Peyer's patch (tissue), 4 donors: ENCODE measurements around the gene GLUL. TPM values are rescaled to one million over a fixed set of nuclear protein-coding genes. Genes with fewer than 3 reads are reported as not detected.

Experiments
- DNase-seq, 3 donors: peaks; one replicate each; pipeline ENCODE4 v3.0.0-alpha.2; 2017 to 2019
- H3K27ac ChIP-seq, 4 donors: fragments of 200-600 bp; sonication (generic); one replicate each; pipeline ENCODE4 v1.5.1; 2016 to 2019
- H3K27me3 ChIP-seq, 2 donors: fragments of 200-600 bp; sonication (generic); one replicate each; pipeline ENCODE4 v1.5.1; 2019
- H3K36me3 ChIP-seq, 3 donors: fragments of 200-600 bp; sonication (generic); one replicate each; pipeline ENCODE4 v1.5.1; 2016 to 2019
- H3K4me1 ChIP-seq, 4 donors: fragments of 200-600 bp; sonication (generic); one replicate each; pipeline ENCODE4 v1.5.1; 2016 to 2019
- H3K4me3 ChIP-seq, 4 donors: fragments of 200-600 bp; sonication (generic); 1 replicate in 3 of 4; 2 replicates in 1 of 4; pipeline ENCODE4 v1.5.1; 2016 to 2019; ENCODE audit warnings: mild to moderate bottlenecking in 1 of 4
- H3K9me3 ChIP-seq, 4 donors: fragments of 200-600 bp; sonication (generic); one replicate each; pipeline ENCODE4 v1.5.1; 2016 to 2019; ENCODE audit warnings: mild to moderate bottlenecking in 1 of 4
- POLR2A ChIP-seq, 2 donors: fragments of 450-650 bp; IDR thresholded peaks; one replicate each; pipeline ENCODE4 v1.5.1; 2017; ENCODE audit warnings: antibody characterized with exemption in 2 of 2, mild to moderate bottlenecking in 2 of 2, moderate library complexity in 2 of 2
- total RNA-seq, 4 donors: library from RNA; depleted of rRNA; stranded (reverse); fragments of >200 nt; gene quantifications; one replicate each; pipeline ENCODE4 v1.1.0, GENCODE V29; 2016
- TF ChIP-seq, protein P1 (sequence below), 6 experiments: fragments of 450-650 bp in 4 of 6; fragments of 200-600 bp in 2 of 6; sonication (generic) in 1 of 6; IDR thresholded peaks; one replicate each; pipeline ENCODE4 v1.5.1; 2017 to 2019; ENCODE audit warnings: antibody characterized with exemption in 6 of 6, mild to moderate bottlenecking in 3 of 6, moderate library complexity in 1 of 6

The GLUL gene
- total RNA-seq, 4 donors from 2014 or later, result 148 to 864 (median 443) TPM

DNA sequence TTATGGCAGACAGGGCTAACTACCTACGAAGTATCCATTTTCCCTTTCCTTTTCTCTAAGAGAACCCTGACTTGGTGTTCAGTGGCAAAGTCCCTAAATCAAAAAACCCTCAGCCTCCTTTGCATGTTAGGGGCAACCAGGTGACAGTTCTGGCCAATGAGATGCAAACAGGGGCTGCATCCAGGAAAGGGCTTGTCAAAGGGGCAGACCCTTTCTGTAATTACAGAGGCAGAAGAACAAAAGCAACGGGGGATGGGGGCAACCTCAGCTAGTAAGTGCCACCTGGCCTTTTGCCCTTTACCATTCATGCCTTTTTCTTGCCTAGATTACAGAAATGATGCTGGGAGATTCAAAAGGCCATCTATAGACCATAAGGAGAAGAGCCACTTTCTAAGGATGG is 34.4 kb downstream of the GLUL start:
- H3K27me3 ChIP-seq, result no peaks in the 10 kb centered on the region
- no peak overlapping the region for H3K4me3 ChIP-seq
- DNase-seq, result no peak
- H3K4me1 ChIP-seq, result no peaks in the 10 kb centered on the region
- no peaks in the 10 kb centered on the region for H3K36me3 ChIP-seq
- no peak for TF ChIP-seq POLR2A (IDR thresholded peaks at IDR 0.05)
- TF ChIP-seq, protein P1, sequence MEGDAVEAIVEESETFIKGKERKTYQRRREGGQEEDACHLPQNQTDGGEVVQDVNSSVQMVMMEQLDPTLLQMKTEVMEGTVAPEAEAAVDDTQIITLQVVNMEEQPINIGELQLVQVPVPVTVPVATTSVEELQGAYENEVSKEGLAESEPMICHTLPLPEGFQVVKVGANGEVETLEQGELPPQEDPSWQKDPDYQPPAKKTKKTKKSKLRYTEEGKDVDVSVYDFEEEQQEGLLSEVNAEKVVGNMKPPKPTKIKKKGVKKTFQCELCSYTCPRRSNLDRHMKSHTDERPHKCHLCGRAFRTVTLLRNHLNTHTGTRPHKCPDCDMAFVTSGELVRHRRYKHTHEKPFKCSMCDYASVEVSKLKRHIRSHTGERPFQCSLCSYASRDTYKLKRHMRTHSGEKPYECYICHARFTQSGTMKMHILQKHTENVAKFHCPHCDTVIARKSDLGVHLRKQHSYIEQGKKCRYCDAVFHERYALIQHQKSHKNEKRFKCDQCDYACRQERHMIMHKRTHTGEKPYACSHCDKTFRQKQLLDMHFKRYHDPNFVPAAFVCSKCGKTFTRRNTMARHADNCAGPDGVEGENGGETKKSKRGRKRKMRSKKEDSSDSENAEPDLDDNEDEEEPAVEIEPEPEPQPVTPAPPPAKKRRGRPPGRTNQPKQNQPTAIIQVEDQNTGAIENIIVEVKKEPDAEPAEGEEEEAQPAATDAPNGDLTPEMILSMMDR (IDR thresholded peaks at IDR 0.05), result no peak
- no peak overlapping the region for H3K27ac ChIP-seq
- H3K9me3 ChIP-seq, result no peaks in the 10 kb centered on the region

- H3K4me3 ChIP-seq, result no peak overlapping the region
- TF ChIP-seq, protein P1 (IDR thresholded peaks at IDR 0.05), result no peak
- no peak for TF ChIP-seq POLR2A (IDR thresholded peaks at IDR 0.05)
- DNase-seq, result no peak
- no peak overlapping the region for H3K27ac ChIP-seq
- H3K4me1 ChIP-seq, result no peaks in the 10 kb centered on the region
- H3K36me3 ChIP-seq, result no peaks in the 10 kb centered on the region
- no peaks in the 10 kb centered on the region for H3K27me3 ChIP-seq
- no peaks in the 10 kb centered on the region for H3K9me3 ChIP-seq
Measured at GRCh38 chr1:182355723-182356098, 35.9 kb downstream of the GLUL start.

- H3K27me3 ChIP-seq, result no peaks in the 10 kb centered on the region
- H3K4me3 ChIP-seq, result no peak overlapping the region
- DNase-seq, result no peak
- no peak for TF ChIP-seq POLR2A (IDR thresholded peaks at IDR 0.05)
- peak overlapping the region in 2 of 4 donors; percentile 14 to 69 for H3K27ac ChIP-seq
- H3K9me3 ChIP-seq, result no peaks in the 10 kb centered on the region
- H3K36me3 ChIP-seq, result no peaks in the 10 kb centered on the region
- no peaks in the 10 kb centered on the region for H3K4me1 ChIP-seq
Measured at GRCh38 chr1:182351790-182352364, 39.7 kb downstream of the GLUL start.

DNA sequence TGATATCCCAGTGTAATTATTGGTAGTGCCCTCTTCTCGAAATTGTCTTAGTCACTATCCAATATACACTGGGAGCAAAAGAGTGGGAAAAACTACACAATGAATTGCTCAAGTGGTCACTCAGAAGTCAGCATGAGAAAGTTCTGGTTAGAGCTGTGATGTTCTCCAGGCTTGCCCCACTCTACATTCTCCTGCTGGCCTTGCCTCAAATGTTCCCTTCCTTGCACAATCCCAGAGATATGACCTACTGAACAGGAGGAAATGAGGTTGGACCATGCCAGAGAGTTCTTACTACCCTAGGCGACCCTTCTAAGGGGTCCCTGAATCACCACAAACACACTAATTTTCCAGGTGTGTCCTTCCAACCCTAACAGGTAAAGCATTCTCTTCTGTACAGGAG is 40.8 kb downstream of the GLUL start:
- no peak overlapping the region for H3K4me3 ChIP-seq
- DNase-seq, result peak in 1 of 3 donors; percentile 53
- no peaks in the 10 kb centered on the region for H3K9me3 ChIP-seq
- H3K4me1 ChIP-seq, result no peaks in the 10 kb centered on the region
- H3K27me3 ChIP-seq, result no peaks in the 10 kb centered on the region
- peak overlapping the region in 1 of 4 donors; percentile 69 for H3K27ac ChIP-seq
- H3K36me3 ChIP-seq, result no peaks in the 10 kb centered on the region
- TF ChIP-seq, protein P1 (IDR thresholded peaks at IDR 0.05), result no peak
- no peak for TF ChIP-seq POLR2A (IDR thresholded peaks at IDR 0.05)

GRCh38 chr1:182348961-182349747 is 42.4 kb downstream of the GLUL start:
- no peak overlapping the region for H3K4me3 ChIP-seq
- no peaks in the 10 kb centered on the region for H3K4me1 ChIP-seq
- no peak for DNase-seq
- no peaks in the 10 kb centered on the region for H3K9me3 ChIP-seq
- no peaks in the 10 kb centered on the region for H3K36me3 ChIP-seq
- no peak for TF ChIP-seq POLR2A (IDR thresholded peaks at IDR 0.05)
- TF ChIP-seq, protein P1 (IDR thresholded peaks at IDR 0.05), result no peak
- no peaks in the 10 kb centered on the region for H3K27me3 ChIP-seq
- peak overlapping the region in 1 of 4 donors; percentile 69 for H3K27ac ChIP-seq

DNA sequence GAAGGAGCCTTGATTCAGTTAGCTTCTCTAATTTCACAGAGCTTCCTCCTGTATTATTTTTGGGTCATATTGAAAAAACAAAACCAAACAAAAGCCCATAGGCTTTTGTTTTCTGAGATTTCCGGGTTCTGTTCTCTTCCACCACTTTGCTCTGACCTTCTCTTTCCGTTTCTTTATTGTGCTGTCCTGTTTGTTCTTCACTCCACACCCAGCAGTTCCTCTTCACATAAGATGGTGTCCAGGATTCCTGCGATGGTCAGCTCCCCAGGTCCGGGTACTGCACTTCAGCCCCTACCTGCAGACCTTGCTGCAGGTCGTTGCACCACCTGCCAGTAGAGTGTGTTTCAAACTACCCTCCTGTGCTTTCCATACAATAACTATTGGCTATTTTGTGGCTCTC is 44.6 kb downstream of the GLUL start:
- H3K27me3 ChIP-seq, result no peaks in the 10 kb centered on the region
- H3K27ac ChIP-seq, result no peak overlapping the region

More for the DNA sequence above, 44.6 kb downstream of the GLUL start:
- H3K4me1 ChIP-seq, result no peaks in the 10 kb centered on the region
- H3K36me3 ChIP-seq, result no peaks in the 10 kb centered on the region
- TF ChIP-seq POLR2A (IDR thresholded peaks at IDR 0.05), result no peak
- TF ChIP-seq, protein P1 (IDR thresholded peaks at IDR 0.05), result no peak
- DNase-seq, result no peak
- no peak overlapping the region for H3K4me3 ChIP-seq
- H3K9me3 ChIP-seq, result no peaks in the 10 kb centered on the region
